Measurements from ENCODE around the gene GOLGA3.

DNA sequence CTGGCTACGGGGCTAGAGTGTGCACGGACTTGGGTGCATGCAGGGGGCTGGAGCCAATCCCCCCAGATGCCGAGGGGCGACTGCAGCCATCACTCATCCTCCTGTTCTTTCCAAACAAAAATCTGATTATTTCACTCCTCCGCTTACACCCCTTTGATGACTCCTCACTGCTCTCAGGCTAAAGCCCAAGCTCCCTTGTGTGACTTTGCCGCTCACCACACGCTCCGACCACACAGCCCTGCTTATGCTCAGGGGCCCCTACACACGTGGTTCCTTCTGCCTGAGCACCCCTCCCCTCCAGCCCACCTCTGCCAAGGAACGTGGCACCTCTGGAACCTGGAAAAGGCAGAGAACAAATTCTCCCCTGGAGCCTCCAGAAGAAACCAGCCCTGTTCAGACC lies 45.1 kb upstream of the GOLGA3 start:
- no peak for TF ChIP-seq ZNF207 (IDR thresholded peaks at IDR 0.05; ENCODE audit: borderline replicate concordance)
- no peak for TF ChIP-seq CHD2 (IDR thresholded peaks at IDR 0.05; ENCODE audit: borderline replicate concordance, low read depth, low read length)
- no peak for TF ChIP-seq CTCF (IDR thresholded peaks at IDR 0.05 in 2 of 3, conservative IDR thresholded peaks at IDR 0.05 in 1 of 3; ENCODE audit: control insufficient read depth in 2 of 3, extremely low read depth in 1 of 3, insufficient read depth in 1 of 3, low read depth in 3 of 3, low read length in 3 of 3)
- no peak for TF ChIP-seq GABPA (IDR thresholded peaks at IDR 0.05; ENCODE audit: low read depth)

All from GM12878 (cell line).